GM18909 (cell line): ENCODE measurements around the gene CAPN6.

ENCODE experiments used
- ATAC-seq: cut with Tn5 transposase; IDR thresholded peaks from one replicate; pipeline ENCODE4 v1.9.1; 2021; ENCODE audit warnings: mild to moderate bottlenecking; ENCODE audit not compliant: unreplicated experiment, poor library complexity

CAPN6 gene, protein sequence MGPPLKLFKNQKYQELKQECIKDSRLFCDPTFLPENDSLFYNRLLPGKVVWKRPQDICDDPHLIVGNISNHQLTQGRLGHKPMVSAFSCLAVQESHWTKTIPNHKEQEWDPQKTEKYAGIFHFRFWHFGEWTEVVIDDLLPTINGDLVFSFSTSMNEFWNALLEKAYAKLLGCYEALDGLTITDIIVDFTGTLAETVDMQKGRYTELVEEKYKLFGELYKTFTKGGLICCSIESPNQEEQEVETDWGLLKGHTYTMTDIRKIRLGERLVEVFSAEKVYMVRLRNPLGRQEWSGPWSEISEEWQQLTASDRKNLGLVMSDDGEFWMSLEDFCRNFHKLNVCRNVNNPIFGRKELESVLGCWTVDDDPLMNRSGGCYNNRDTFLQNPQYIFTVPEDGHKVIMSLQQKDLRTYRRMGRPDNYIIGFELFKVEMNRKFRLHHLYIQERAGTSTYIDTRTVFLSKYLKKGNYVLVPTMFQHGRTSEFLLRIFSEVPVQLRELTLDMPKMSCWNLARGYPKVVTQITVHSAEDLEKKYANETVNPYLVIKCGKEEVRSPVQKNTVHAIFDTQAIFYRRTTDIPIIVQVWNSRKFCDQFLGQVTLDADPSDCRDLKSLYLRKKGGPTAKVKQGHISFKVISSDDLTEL

DNA sequence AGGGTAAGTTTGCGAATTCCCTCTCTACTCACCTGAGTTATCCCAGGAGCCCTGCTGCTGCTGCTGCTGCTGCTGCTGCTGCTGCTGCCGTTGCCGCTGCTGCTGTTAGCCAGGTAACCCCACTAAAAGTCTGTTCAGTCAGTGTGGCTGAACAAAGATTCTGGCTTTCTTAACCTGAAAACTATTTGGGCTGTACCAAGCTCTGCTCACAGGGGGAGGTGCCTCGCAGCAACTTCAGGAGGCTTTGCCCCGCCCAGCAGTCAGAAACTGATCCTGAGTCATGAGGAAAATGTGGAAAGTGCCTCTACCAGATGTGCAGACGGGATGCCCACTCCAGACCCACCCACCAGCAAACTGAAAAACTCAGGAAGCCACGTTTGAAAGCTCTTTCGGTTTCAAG, at the start of gene CAPN6:
Gene CAPN6 (minus strand): TSS at position 145 of the 400 bp plus-strand sequence. CDS start 6,547 bp downstream, outside the sequence.
- no peak for ATAC-seq

DNA sequence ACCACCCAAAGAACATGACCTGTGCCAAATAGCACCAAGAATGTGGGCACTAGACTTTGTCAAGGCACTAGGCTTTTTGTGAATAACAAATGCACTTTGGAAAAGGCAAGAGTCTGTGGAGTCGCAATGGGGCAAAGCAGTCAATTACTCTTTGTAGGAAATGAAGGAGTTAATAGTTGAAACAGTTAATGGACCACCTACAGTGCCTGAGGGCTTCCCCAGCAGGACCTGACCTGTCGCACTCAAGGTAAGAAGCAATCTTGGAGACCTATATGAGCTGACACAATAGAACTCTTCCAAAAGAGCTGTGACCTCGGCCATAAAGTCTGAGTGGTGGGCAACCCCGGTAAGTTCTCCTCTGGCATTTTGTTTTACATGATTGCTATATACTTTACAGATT, 49.2 kb upstream of the CAPN6 start:
- ATAC-seq = no peak

DNA sequence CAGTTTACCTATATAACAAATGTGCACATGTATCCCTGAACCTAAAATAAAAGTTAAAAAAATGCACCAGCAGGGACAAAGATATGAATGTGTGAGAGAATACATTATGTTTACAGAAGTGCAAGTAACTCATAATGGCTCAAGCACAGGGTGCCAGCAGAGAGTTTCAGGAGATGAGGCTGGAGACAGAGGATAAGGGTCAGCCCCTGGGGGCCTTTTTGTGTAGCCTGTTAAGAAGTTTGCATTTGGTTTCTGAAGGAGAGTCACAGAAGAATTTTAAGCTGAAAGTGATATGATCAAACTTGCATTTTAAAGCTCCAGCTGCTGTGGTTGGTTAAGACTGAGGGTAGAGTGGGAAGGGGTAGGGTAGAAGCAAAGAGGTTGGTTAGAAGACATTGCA, 48.6 kb upstream of the CAPN6 start:
- ATAC-seq = no peak

DNA sequence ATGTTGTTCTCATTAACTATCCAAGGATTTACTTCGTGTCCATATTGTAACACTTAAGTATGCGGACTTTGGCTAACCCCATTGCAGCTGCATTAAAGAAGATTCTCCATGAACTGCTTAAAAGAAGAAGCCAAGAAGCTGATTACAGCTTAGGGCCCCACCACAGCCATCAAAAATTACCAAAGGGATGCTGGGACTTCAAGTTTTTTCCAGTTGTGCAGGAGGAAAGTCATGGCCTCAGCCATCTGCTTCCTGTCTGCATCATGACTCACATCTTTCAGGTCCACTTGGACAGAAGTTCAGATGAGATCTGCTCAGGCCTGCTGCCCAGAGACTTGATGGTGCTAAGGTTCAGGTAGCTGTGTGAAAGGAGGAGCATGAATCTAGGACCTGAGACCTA, 38.8 kb upstream of the CAPN6 start:
- no peak for ATAC-seq

DNA sequence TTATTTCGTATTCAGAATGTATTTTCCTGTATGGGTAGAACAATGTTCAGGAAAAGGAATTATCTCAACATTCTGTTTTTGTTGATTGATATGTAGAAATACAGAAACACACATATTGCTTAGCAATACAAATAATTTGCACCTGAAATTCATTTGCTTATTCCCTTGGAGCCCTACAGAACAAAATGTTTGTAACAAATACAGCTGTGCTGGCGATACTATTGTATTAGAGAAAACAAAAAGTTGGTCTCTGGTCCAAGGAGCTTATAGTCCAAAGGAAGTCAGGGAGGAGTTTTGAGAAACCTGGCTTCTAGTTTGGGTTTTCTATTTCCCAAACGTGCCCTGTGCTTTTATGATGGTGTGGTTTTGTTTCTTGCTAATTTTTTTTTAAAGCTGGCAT, 37.8 kb upstream of the CAPN6 start:
- ATAC-seq = no peak

DNA sequence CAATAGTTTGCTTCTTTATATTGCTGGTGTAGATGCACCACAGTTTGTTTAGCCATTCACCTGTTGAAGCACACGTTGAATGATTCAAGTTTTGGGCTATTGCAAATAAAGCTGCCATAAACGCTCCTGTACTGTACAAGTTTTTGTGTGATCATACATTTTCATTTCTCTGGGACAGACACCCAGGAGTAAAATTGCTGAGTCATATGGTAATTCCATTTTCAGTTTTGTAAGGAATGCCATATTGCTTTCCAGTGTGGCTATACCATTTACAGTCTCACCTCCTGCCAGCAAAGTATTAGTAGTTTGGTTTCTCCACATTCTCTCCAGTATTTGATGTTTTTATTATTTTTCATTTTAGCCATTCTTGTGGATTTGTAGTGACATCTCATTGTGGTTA, 32.0 kb upstream of the CAPN6 start:
- no peak for ATAC-seq

DNA sequence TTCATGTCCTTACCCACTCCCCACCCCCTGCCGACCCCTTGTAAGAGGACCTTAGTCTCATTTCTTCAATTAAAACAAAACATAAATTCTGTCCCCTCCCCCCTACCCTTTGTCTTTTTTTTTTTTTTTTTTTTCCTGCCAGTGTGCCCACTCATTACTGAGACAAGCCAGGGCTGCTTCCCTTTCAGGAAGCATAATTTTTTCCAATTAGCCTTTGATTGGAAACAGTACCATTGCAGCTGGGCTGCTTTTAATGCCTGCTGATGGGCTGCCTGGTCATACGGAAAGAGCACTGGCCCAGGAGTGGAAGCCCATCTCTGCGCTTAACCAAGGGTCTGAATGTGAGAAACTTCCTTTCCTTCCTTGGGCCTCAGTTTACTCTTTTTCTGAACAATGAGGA, 18.6 kb upstream of the CAPN6 start:
- no peak for ATAC-seq

DNA sequence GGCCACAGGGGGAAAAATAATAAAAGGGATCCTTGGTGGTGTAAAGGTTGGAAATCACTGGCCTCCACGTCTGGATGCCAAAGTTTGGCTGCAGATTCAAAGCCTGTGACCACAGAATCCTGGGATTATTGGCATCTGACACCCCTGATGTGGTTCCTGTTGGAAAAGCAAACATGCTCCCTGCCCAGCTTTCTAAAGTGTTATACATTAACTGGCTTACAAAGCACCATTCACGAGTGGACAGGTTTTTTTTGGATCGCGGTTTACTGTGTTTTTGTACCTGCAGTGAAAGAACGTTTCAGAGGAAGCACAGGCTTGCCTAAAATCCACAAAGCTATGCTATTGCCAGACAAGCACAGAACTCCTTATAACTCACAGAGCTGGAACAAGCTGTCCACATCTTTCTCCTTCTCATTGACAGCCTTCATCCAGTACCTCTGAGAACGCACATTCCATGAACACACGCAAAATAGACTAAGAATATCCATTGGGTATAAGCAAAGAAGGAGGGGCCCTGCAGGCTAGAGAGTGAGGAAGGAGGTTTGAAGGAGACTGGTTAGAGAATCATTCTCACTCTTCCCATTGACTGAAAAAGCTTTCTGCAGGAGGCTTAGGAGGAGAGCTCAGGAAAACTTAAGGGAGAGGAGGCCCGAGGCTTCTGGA, 14.5 kb upstream of the CAPN6 start:
- ATAC-seq = no peak

DNA sequence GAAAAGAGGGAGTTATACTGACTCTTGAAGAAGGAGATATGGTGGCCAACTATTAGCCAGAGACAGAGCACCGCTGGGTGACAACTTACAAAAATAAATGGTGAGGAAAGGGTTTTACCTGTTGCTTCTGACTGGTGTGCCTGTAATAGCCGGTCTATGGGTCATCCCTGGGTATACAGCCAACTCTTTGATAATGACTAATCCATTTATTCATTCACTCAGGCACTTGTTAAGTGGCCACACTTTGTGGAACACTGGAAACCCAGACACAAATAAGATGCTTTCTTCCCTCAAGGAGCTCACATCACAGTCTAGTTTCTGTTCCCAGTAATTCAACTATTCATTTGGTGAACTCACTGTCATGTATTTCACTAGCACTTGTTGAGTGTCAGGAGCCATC, 13.2 kb upstream of the CAPN6 start:
- ATAC-seq = no peak

DNA sequence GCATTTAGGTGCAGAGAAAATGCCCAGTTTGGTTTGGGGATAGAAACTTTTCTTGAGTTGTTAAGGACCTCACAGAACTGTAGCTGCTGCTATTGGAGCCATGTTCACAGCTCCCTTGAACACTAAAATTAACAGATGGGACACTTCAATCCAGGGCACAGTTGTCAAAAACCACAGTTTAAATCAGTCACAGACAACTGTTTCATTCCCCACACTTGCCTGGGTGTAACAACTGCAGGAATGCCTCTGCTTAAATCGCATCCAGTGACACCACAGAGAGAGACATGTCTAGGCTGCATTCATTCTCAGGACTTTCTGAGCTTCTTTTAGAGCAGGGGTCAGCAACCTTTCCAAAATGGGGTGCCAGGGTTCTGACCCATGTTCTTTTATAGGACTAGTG, 12.7 kb upstream of the CAPN6 start:
- ATAC-seq = no peak

DNA sequence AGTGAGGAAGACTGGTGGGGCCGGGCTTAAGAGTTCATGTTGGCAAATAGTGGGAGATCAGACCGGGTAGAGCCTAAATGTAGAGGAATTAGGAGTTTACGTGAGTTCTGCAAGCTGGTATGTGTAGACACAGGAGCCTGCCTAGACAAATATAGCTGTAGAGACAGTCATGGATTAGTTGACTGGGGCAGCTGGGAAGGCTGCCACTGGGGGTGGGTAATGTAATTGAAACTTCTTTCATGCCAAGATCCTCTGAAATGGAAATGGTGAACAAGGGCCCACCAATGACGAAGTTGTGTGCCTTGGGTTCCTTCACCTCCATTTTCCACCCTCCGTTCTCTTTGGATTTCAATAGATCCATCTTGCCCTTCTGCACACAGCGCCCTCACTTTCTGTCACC, 11.9 kb upstream of the CAPN6 start:
- no peak for ATAC-seq

DNA sequence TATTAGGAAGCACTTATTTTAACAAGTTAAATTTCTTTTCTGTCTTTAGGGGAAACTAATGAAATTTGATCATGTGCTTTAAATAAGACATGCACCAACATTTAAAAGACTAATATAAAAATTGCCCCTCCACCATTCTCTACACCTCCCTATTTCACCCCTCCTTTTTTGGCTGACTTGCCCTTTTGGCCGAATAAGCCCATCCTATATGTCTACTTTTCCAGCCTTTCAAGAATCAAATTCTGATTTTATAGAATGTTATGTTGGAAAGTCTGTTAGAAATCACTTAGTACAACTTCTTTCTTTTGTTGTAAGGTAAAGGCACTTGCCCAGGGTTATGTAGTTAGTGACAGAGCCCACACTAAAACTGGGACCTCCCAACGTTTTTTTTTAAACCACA, 1.8 kb downstream of the CAPN6 start:
- no peak for ATAC-seq

DNA sequence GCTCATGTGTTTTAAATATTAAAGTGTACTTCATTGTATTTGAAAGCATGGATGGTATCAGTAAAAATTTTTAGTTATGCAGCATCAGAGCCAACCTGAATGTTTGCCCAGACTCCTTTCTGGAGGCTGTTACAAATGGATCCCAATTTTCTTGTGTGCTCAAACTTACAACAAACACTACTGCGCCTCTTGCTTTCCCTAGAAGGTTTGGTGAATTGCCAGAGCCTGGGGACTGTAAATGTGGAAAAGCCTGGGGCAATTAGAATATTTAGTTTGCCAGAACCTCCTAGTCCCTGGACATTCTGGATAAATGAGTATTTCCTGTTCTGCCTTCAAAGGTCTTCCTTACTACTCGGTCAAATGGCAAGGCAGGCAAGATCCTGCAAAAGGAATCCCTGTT, 4.8 kb downstream of the CAPN6 start:
- ATAC-seq = no peak

DNA sequence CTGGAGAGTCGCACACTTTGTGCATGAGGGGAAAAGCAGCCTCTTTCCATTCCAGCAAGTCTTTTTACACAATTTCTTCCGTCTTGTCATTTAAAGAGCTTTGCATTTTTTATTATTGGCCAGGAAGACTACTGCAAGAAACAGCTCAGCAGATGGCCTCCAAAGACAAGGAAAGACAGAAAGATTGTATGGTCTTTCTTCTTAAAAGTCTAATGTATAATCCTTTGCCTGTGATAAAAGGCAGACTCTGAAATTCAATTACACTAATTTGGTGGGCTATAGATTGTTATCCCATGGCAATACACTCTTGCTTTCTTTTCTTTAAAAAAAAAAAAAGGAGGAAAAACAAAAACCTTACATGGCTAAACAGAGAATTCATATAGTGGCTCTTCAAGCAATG, 5.9 kb downstream of the CAPN6 start:
- ATAC-seq = no peak

DNA sequence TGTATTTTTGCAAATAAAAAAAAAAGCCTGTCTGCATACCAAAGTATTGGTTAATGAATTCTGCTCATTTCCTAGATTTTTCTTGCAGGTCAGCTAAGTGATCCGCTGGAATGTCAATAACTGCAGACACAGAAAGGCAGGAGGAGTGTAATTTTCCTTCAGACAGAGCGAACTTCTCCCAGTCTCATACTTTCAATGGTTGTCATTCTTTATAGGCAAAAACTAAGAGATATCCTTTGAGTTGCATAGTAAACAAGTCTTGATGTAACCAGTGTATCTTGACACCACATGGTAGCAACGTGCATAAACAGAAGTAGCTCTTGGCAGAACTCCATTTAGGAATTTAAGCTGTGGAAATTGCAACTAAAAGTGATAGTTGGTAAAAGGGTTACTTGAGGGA, 8.2 kb downstream of the CAPN6 start:
- no peak for ATAC-seq

DNA sequence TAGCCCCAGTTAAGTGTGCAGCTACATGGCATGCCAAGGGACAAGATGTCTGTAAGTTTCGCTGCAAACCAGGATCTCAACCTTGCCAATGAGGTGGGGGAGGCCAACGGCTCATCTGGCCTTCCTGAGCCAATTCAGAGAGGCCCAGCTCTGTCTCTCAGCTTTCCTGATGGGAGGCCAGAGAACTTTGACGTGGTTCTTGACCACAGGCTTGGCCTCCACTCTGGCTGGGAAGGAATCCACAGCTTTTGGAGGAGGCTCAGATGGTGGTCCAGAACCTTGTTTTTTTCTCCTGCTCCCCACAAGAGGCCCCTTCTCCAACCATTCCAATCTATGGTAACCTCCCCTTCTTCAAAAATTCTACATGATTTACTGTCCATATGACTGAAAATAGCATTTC, 9.8 kb downstream of the CAPN6 start:
- ATAC-seq = no peak

DNA sequence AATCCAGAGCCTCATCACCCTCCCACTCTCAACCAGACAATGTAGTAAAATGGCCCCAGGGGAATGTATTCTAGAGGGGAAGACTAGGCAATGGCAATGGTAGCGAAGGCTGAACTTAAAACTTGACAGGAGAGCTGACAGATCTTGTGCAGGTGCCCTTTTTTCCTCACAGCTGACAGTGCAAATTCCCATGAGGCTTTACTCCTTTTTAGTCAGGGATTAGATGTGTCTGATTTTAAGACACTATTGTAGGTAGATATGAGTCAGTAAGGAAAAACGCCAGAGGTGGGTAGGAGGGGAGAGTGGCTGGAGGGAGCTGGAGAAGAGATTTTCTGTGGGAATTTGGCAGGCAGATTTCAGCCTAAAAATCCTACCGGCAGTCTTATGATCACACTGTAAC, 10.7 kb downstream of the CAPN6 start:
- ATAC-seq = no peak

DNA sequence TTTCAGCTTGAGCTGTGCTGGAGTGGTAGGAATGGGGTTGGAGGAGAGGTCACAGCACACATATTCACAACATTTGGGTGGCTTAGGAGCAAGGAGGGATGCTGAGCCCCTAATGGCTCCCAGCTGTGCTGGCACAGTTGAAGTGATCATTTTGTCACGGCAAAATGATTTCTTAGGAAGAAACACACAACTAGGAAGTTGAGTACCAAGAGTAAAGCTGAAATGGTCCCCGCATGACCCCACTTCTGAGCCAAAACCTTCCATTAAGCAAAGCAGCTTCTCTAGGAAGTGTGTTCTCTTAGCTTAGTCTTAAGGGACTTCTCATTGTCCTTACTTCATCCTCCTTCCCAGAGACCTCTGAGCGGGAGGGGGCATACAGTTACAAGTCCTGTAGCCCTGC, 12.6 kb downstream of the CAPN6 start:
- no peak for ATAC-seq

DNA sequence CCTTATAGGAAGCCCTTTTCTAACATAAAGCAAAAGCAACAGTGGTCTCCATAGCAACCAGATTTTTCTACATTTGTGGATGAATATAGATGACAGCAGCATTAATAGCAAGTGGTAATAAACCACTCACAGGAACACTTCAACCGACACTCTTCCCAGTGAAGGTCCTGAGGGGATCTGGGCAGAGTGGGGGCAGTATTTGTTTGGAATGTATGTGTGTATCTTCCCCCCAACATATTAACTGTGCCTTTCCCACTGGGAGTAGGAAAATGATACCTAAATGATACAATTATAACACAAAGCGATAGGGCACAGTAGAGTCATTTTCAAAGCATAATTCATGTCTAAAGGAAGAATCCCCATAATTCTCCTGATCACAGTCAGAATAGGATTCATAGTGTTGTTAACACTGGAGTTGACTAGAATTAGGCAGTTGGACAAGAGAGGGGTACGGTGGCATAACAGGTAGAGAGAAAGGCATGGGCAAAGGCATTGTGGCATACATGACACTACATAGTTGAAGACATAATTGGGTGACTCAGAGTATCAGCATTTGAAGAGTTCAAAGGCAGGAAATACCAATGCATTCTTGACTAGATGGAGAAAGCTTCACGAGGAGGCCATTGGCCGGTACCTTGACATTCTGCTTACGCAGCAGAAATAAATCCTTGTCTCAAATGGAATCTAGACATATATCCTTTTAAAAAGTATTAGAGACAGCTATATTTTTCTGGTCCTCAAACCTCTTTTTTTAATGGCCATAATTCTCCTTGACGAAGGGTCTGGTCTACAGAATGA, 15.2 kb downstream of the CAPN6 start:
- no peak for ATAC-seq

DNA sequence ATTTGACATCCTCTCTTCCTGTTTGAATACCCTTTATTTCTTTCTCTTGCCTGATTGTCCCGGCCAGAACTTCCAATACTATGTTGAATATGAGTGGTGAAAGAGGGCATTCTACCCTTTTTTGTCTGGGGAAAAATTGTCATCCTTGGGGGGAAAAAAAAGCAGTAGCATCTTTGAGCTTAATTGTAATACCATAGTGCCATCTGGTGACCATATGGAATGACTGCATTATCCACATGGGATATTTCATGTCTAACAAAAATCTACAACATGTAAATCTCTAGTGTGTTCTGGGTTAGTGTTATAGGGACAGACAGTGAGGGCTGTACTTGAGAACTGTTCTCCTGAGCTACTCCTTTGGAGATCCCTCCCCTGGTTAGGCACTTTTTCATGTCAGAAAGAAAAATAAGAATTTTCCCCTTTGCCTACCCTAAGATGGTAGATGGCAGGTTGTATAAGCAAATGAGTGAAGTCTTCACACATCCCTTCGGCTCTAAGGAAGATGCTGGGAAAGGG, 26.0 kb downstream of the CAPN6 start:
- no peak for ATAC-seq
